ENCODE results near the gene MAP2K6.

MAP2K6 gene

GRCh38 chr17:69447726-69448125 lies 33.2 kb downstream of the MAP2K6 start:
- H3K9me3 ChIP-seq: no peaks in the 10 kb centered on the region

GRCh38 chr17:69448431-69449102 lies 34.1 kb downstream of the MAP2K6 start:
- Histone ChIP-seq H3K27me3 (no peaks in the 10 kb centered on the region), H3K36me3 (no peaks in the 10 kb centered on the region), H3K4me3 (ENCODE audit: low read depth, low read length) (no peak overlapping the region), H3K9me3 (no peaks in the 10 kb centered on the region), H3K4me1 (peaks cover 3% of the 10 kb centered on the region; the same call in 1 of the 2 replicates)
- TF ChIP-seq CTCF (IDR thresholded peaks at IDR 0.05; ENCODE audit: low read depth, low read length): no peak
- DNase-seq: no peak

More at GRCh38 chr17:69447726-69448125, 33.2 kb downstream of the MAP2K6 start:
- no peak for TF ChIP-seq CTCF (IDR thresholded peaks at IDR 0.05; ENCODE audit: low read depth, low read length)
- Histone ChIP-seq H3K4me1 (no peaks in the 10 kb centered on the region), H3K36me3 (no peaks in the 10 kb centered on the region), H3K27me3 (no peaks in the 10 kb centered on the region), H3K4me3 (ENCODE audit: low read depth, low read length) (no peak overlapping the region)
- DNase-seq: no peak

GRCh38 chr17:69450131-69450530 lies 35.6 kb downstream of the MAP2K6 start:
- Histone ChIP-seq H3K4me1 (peaks cover 5% of the 10 kb centered on the region; the same call in 1 of the 2 replicates), H3K4me3 (ENCODE audit: low read depth, low read length) (no peak overlapping the region), H3K36me3 (no peaks in the 10 kb centered on the region), H3K27me3 (no peaks in the 10 kb centered on the region), H3K9me3 (no peaks in the 10 kb centered on the region)
- no peak for DNase-seq
- TF ChIP-seq CTCF (IDR thresholded peaks at IDR 0.05; ENCODE audit: low read depth, low read length): no peak

GRCh38 chr17:69450918-69451317 lies 36.4 kb downstream of the MAP2K6 start:
- no peak for DNase-seq
- H3K9me3 ChIP-seq: no peaks in the 10 kb centered on the region
- H3K27me3 ChIP-seq: no peaks in the 10 kb centered on the region
- H3K4me3 ChIP-seq (ENCODE audit: low read depth, low read length): no peak overlapping the region
- no peak for TF ChIP-seq CTCF (IDR thresholded peaks at IDR 0.05; ENCODE audit: low read depth, low read length)
- peaks cover 5% of the 10 kb centered on the region; the same call in 1 of the 2 replicates for H3K4me1 ChIP-seq
- H3K36me3 ChIP-seq: no peaks in the 10 kb centered on the region

- H3K9me3 ChIP-seq: no peaks in the 10 kb centered on the region
- no peaks in the 10 kb centered on the region for H3K27me3 ChIP-seq
- no peaks in the 10 kb centered on the region for H3K36me3 ChIP-seq
- no peak overlapping the region for H3K4me3 ChIP-seq (ENCODE audit: low read depth, low read length)
- no peak for DNase-seq
- no peak for TF ChIP-seq CTCF (IDR thresholded peaks at IDR 0.05; ENCODE audit: low read depth, low read length)
- H3K4me1 ChIP-seq: peaks cover 5% of the 10 kb centered on the region; the same call in 1 of the 2 replicates
These were observed 37.2 kb downstream of the MAP2K6 start for GRCh38 chr17:69451416-69452394.
